GM19397 (cell line): ENCODE measurements around the gene NABP2.
"Not testable (repeated sequence)": the region's sequence is repeated elsewhere in the genome, so short reads cannot be mapped to it uniquely, and the experiment has no call there.

Experiments
- ATAC-seq: cut with Tn5 transposase; IDR thresholded peaks from one replicate; pipeline ENCODE4 v1.9.1; 2021; ENCODE audit warnings: mild to moderate bottlenecking, moderate library complexity; ENCODE audit not compliant: unreplicated experiment

NABP2 gene

GRCh38 chr12:56271031-56271430 is 46.9 kb downstream of the NABP2 start:
- ATAC-seq: no peak

- not testable (repeated sequence) for ATAC-seq
Observed at GRCh38 chr12:56272468-56272867, 48.3 kb downstream of the NABP2 start.

DNA sequence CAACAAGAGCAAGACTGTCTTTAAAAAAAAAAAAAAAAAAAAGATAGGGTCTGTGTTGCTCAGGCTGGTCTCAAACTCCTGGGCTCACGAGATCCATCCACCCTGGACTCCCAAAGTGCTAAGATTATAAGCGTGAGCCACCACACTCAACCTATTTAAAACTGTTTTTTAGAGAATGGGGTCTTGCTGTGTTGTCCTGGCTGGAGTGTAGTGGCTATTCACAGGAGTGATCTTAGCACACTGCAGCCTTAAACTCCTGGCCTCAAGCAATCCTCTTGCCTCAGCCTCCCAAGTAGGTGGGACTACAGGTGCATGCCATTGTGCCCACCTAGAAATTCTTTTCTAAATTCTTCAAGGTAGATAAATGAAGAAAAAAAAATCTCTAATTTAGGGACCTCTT is 50.2 kb downstream of the NABP2 start:
- no peak for ATAC-seq

GRCh38 chr12:56278905-56279304 is 54.8 kb downstream of the NABP2 start:
- ATAC-seq: no peak
